Measurements from ENCODE around the gene PHF2. TPM values are rescaled to one million over a fixed set of nuclear protein-coding genes. Genes with fewer than 3 reads are reported as not detected.

PHF2 gene
- total RNA-seq, 1 experiment from 2014 or later: 17.4 TPM

DNA sequence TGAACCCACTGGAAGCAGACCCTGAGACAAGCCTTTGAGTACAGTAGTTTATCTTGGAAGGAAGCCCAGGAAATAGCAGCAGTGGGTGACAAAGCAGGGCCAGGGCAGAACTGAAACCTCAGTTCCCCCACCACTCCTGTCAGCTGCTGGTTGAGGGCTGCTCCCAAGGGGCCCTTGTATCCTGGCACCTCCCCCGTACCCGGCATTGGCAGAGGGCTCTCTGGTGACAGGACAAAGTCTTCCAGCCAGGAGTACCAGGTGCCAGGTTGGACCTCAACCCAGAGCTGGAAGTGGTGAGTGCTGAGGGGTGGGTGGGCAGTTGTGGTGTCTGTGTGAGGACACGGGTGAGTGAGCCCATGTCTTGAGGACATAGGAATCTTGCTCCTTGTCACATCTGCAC lies 123.3 kb downstream of the PHF2 start:
- H3K4me1 Mint-ChIP-seq: no peaks in the 10 kb centered on the region
- Histone ChIP-seq H3K27me3 (ENCODE audit: insufficient read depth, low read length) (no peaks in the 10 kb centered on the region), H4K5ac (ENCODE audit: insufficient read length, low read depth, low read length) (no peak overlapping the region), H2BK5ac (ENCODE audit: insufficient read length, low read length) (no peak overlapping the region), H3K79me2 (ENCODE audit: insufficient read depth, low read length) (no peaks in the 10 kb centered on the region), H3K4me1 (ENCODE audit: insufficient read depth, low read length) (no peaks in the 10 kb centered on the region), H3K27ac (ENCODE audit: insufficient read length, low read depth, low read length) (no peak overlapping the region), H4K20me1 (ENCODE audit: control insufficient read depth, insufficient read depth, insufficient read length) (no peaks in the 10 kb centered on the region), H4K91ac (ENCODE audit: insufficient read length, low read depth, low read length) (no peak overlapping the region), H3K4ac (ENCODE audit: low read depth, low read length) (no peak overlapping the region), H3K9ac (ENCODE audit: extremely low read depth, insufficient read length, low read length) (no peak overlapping the region), H3K18ac (ENCODE audit: insufficient read length, low read depth, low read length) (no peak overlapping the region), H4K8ac (replicated peaks; ENCODE audit: insufficient read length, low read depth, low read length) (no peak overlapping the region), H2AK5ac (ENCODE audit: insufficient read length, low read length) (no peak overlapping the region), H2BK12ac (ENCODE audit: insufficient read length, low read depth, low read length) (no peak overlapping the region), H3K23me2 (ENCODE audit: insufficient read length, low read depth, low read length, poor library complexity, severe bottlenecking) (no peaks in the 10 kb centered on the region), H3K56ac (ENCODE audit: insufficient read length, low read depth, low read length) (no peak overlapping the region), H2BK15ac (ENCODE audit: low read depth, low read length) (no peak overlapping the region), H3T11ph (ENCODE audit: low read length) (no peak overlapping the region), H3K79me1 (ENCODE audit: insufficient read depth, low read depth, low read length, poor library complexity, severe bottlenecking) (no peaks in the 10 kb centered on the region), H2BK20ac (ENCODE audit: low read depth, low read length, poor library complexity, severe bottlenecking) (no peak overlapping the region), H2AFZ (ENCODE audit: low read length) (no peak overlapping the region), H3K4me2 (ENCODE audit: insufficient read depth, insufficient read length, low read length) (no peak overlapping the region), H3K14ac (ENCODE audit: insufficient read depth, low read length) (no peak overlapping the region), H2BK120ac (ENCODE audit: low read depth, low read length, poor library complexity, severe bottlenecking) (no peak overlapping the region), H3K23ac (ENCODE audit: insufficient read length, low read depth, low read length) (no peak overlapping the region), H3K9me3 (ENCODE audit: control insufficient read depth, low read depth, low read length) (no peaks in the 10 kb centered on the region)
- TF ChIP-seq, protein P1, sequence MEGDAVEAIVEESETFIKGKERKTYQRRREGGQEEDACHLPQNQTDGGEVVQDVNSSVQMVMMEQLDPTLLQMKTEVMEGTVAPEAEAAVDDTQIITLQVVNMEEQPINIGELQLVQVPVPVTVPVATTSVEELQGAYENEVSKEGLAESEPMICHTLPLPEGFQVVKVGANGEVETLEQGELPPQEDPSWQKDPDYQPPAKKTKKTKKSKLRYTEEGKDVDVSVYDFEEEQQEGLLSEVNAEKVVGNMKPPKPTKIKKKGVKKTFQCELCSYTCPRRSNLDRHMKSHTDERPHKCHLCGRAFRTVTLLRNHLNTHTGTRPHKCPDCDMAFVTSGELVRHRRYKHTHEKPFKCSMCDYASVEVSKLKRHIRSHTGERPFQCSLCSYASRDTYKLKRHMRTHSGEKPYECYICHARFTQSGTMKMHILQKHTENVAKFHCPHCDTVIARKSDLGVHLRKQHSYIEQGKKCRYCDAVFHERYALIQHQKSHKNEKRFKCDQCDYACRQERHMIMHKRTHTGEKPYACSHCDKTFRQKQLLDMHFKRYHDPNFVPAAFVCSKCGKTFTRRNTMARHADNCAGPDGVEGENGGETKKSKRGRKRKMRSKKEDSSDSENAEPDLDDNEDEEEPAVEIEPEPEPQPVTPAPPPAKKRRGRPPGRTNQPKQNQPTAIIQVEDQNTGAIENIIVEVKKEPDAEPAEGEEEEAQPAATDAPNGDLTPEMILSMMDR (conservative IDR thresholded peaks at IDR 0.05): no peak
- WGBS (ENCODE audit: extremely low coverage, insufficient read length, low lambda C conversion rate): no CpG with 5 or more reads among the region's 3 CpGs
- H3K27ac Mint-ChIP-seq: no peak overlapping the region
- peaks cover 26 to 38% of the 10 kb centered on the region in 2 experiments for H3K9me3 Mint-ChIP-seq
- H3K27me3 Mint-ChIP-seq (ENCODE audit: low read depth): peaks cover 4% of the 10 kb centered on the region
- no peak for DNase-seq
- H3K4me3 Mint-ChIP-seq: no peak overlapping the region
- H3K36me3 Mint-ChIP-seq (ENCODE audit: insufficient read depth in 1 of 3, low read depth in 3 of 3): peaks cover 0 to 16% (median 7%) of the 10 kb centered on the region in 3 experiments; a peak in 5 of 7 replicates

All from H9 (cell line).